HUES64 (cell line): ENCODE results near the gene SOWAHA.
A peak's percentile ranks its signal among the peaks of the same experiment; 100 is the strongest.

ENCODE experiments used
- H3K27ac ChIP-seq: 2 replicates; pipeline ENCODE4 v1.7.0; 2013; ENCODE audit warnings: low read depth, low read length, inconsistent platforms
- H3K27me3 ChIP-seq: 2 replicates; pipeline ENCODE4 v1.6.1; 2013; ENCODE audit warnings: mild to moderate bottlenecking, low read length; ENCODE audit not compliant: insufficient read depth
- H3K36me3 ChIP-seq: 2 replicates; pipeline ENCODE4 v1.6.1; 2013; ENCODE audit warnings: mild to moderate bottlenecking, low read length; ENCODE audit not compliant: insufficient read depth
- H3K4me1 ChIP-seq: 2 replicates; pipeline ENCODE4 v1.6.1; 2013; ENCODE audit warnings: mild to moderate bottlenecking, low read length, moderate library complexity; ENCODE audit not compliant: insufficient read depth
- H3K4me3 ChIP-seq: 2 replicates; pipeline ENCODE4 v1.5.1; 2013; ENCODE audit warnings: mild to moderate bottlenecking, low read length, moderate library complexity
- H3K9ac ChIP-seq: 2 replicates; pipeline ENCODE4 v1.6.1; 2013; ENCODE audit warnings: mild to moderate bottlenecking, low read depth, low read length
- H3K9me3 ChIP-seq: 2 replicates; pipeline ENCODE4 v1.6.1; 2013; ENCODE audit warnings: low read depth, low read length; ENCODE audit not compliant: insufficient read depth
- WGBS: fragments of 150-250, 120-280 bp; methylation state at CpG from one replicate; pipeline ENCODE4 v1.1.7; 2013; ENCODE audit warnings: missing lambda C conversion rate; 5-methylcytosine and 5-hydroxymethylcytosine counted together

SOWAHA gene

DNA sequence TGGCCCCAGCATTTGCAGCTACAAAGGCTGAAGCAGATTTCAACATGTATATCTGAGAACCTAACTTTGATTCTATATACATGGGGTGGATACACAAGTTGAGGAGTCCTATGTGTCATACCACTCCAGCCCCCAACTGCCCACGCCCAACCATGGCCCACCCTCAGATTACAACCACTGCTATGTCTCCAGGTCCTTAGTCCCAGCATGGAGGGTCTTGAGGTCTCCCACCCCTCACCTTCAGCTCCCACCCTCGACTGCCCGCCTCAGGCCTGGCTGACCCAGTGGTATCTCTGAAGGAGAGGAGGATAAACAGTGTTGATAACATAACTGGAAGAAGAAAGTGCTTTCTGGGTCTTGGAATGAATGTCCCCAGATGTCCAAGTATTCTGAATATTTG, 8.2 kb downstream of the SOWAHA start:
- H3K4me3 ChIP-seq = no peak overlapping the region
- H3K27me3 ChIP-seq = peaks cover 61% of the 10 kb centered on the region
- H3K9ac ChIP-seq = no peak overlapping the region
- H3K36me3 ChIP-seq = no peaks in the 10 kb centered on the region
- no peak overlapping the region for H3K27ac ChIP-seq
- WGBS = 91% methylated on average over 3 of the region's 3 CpGs
- no peaks in the 10 kb centered on the region for H3K9me3 ChIP-seq
- no peaks in the 10 kb centered on the region for H3K4me1 ChIP-seq

DNA sequence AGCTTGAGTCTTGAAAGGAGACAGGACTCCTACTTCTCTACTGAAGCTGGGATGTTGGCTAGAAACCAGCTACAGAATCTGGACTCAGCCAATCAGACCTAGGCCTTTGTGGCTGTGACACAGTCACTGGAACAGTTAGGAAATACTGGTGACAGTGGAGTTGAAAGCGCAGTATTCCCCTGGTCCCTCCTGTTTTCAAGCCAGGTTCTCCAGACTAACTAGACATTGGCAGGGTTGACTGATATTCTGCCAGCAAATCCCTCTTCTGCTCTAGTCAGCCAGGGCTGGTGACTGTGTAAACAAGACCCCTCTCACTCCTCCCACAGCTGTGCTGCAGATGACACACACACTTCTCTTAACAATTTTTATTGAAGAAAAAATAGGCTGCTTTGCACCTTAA, 8.7 kb downstream of the SOWAHA start:
- Histone ChIP-seq H3K36me3 (no peaks in the 10 kb centered on the region), H3K27me3 (peaks cover 61% of the 10 kb centered on the region), H3K9ac (no peak overlapping the region), H3K4me3 (no peak overlapping the region), H3K9me3 (no peaks in the 10 kb centered on the region), H3K27ac (no peak overlapping the region), H3K4me1 (no peaks in the 10 kb centered on the region)
- WGBS = 100% methylated on average over 1 of the region's 1 CpG

DNA sequence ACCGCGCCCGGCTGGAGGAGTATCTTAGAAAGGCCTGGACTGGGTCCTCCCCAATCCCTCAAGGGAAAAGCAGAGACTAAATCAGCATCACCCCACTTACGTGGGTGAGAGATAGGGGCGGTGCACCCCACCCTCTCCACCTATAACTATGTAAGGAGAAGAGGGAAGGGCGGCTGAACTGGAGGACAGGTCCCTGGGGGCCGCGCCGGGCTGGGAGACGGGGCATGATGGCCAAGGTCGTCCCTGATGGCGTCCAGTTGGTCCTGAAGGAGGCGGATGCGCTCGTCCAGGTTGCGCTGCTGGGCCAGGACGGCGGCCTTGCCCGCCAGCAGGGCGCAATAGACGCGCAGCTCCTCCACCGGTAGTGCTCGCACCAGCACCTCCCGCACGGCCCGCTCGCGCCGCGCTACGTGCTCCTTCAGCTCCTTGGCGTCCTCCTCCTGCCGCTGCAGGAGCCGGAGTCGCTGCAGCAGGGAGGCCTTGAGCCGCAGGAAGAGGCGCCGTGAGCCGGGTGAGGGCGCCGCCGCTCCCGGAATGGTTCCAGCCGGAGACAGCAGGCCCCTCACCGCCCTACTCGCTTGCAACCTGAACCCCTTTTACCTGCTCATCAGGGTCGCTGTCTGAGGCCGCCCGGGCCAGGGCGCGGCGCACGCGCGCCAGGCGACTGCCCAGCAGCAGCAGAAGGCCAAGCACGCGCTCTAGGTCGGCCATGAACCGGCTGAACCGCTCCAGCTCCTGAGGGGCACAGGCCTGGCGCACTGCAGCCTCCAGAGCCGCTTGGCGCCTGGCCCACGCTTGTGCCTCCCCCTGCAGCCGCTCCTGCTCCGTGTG, 9.8 kb downstream of the SOWAHA start:
- 25% methylated on average over 66 of the region's 68 CpGs for WGBS
- peak overlapping the region; percentile 51; the same call in 1 of the 2 replicates for H3K27ac ChIP-seq
- no peaks in the 10 kb centered on the region for H3K9me3 ChIP-seq
- H3K4me1 ChIP-seq = no peaks in the 10 kb centered on the region
- no peaks in the 10 kb centered on the region for H3K36me3 ChIP-seq
- peaks cover 61% of the 10 kb centered on the region for H3K27me3 ChIP-seq
- peak overlapping the region; percentile 44 for H3K4me3 ChIP-seq
- H3K9ac ChIP-seq = peak overlapping the region; percentile 50; the same call in 1 of the 2 replicates

DNA sequence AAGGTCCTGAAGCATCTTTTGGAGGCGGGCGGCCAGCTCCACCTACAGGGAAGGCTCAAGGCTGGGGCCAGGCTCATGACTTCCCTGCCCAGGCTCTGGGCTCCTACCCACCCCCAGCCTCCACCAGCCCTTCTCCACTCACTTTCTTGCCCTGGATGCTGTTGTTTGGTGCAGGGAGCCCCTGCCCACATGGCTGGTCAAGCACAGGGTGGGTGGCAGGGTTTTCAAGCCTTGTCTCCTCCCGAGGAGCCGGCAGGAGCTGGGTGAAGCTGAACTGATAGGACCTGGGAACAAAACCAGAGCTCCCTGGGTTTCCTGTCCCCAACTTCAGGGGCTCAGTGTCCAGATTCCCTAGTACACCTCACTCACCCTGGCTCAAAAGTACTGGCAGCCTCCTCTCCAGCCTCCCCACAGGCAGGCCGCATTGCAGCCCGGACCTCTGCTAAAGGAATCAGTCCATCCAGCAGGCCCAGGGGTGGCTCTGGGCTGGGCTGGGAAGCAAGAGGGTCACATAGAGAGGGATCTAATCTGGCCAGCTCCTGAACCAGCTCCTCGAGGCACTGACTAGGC, 10.5 kb downstream of the SOWAHA start:
- peak overlapping the region; percentile 44 for H3K4me3 ChIP-seq
- H3K9ac ChIP-seq = peak overlapping the region; percentile 50; the same call in 1 of the 2 replicates
- no peaks in the 10 kb centered on the region for H3K4me1 ChIP-seq
- 72% methylated on average over 7 of the region's 7 CpGs for WGBS
- H3K36me3 ChIP-seq = no peaks in the 10 kb centered on the region
- peak overlapping the region; percentile 51; the same call in 1 of the 2 replicates for H3K27ac ChIP-seq
- H3K27me3 ChIP-seq = peaks cover 66% of the 10 kb centered on the region
- H3K9me3 ChIP-seq = no peaks in the 10 kb centered on the region

DNA sequence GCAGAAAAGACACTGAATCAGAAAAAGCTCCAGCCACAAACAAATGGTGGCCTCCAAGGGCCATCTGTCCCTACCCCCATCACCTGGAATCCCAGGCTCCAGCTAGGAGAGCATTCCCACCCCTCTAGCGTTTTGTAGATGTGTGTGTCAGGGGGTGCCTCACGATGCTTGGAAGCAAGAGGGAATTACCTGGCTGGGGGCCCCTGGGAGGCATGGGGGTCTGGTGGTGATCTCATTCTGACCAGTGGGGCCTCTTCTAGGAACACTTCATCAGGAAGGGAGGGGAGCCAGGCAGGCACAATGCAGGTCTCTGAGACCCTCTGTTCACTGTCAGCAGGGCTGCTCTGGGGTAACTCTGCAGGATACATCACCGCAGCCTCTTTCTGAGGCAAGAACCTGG, 11.3 kb downstream of the SOWAHA start:
- 93% methylated on average over 3 of the region's 3 CpGs for WGBS
- Histone ChIP-seq H3K4me1 (no peaks in the 10 kb centered on the region), H3K36me3 (no peaks in the 10 kb centered on the region), H3K27me3 (peaks cover 74% of the 10 kb centered on the region), H3K9ac (no peak overlapping the region), H3K27ac (no peak overlapping the region), H3K9me3 (no peaks in the 10 kb centered on the region), H3K4me3 (no peak overlapping the region)

DNA sequence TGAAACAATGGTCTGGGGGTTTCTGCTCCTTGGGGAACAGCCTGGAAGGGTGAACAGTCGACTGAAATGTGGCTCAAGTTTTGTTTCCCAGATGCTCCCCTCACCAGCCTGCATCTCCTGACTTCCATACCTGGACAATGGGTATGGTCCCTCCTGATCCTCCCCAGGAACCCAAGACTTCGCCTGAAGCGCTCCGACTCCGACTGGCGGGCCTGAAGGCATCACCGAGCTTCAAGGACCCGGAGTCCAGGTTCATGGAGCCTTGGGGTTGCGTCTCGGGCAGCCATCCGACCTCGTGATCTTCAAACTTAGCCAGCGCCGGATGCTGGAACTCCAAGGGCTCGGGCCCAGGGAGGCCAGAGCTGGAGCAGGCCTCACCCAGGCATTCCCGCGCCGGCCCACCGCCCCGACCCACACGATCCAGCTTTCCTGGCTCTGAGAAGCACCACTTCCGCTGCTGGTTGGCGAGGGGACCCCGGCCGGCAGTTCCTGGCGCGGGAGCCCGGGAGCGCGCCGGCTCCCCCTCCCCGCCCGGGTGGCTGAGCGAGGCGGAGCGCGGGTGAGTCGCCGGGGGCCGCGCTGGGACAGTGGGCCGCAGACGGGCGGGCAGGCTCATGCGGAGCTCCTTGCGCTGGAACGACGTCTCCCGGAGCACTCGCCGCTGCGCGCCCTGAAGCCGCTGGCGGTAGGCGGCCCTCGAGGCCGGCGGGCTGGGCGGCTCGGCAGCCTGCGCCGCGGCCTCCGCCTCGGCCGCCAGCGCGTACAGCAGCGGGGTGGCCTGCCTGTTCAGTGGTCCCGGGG, 12.1 kb downstream of the SOWAHA start:
- H3K36me3 ChIP-seq = no peaks in the 10 kb centered on the region
- no peak overlapping the region for H3K27ac ChIP-seq
- peak overlapping the region; percentile 60 for H3K4me3 ChIP-seq
- no peaks in the 10 kb centered on the region for H3K9me3 ChIP-seq
- H3K27me3 ChIP-seq = peaks cover 82% of the 10 kb centered on the region
- H3K4me1 ChIP-seq = no peaks in the 10 kb centered on the region
- H3K9ac ChIP-seq = peak overlapping the region; percentile 61
- 16% methylated on average over 71 of the region's 71 CpGs for WGBS

DNA sequence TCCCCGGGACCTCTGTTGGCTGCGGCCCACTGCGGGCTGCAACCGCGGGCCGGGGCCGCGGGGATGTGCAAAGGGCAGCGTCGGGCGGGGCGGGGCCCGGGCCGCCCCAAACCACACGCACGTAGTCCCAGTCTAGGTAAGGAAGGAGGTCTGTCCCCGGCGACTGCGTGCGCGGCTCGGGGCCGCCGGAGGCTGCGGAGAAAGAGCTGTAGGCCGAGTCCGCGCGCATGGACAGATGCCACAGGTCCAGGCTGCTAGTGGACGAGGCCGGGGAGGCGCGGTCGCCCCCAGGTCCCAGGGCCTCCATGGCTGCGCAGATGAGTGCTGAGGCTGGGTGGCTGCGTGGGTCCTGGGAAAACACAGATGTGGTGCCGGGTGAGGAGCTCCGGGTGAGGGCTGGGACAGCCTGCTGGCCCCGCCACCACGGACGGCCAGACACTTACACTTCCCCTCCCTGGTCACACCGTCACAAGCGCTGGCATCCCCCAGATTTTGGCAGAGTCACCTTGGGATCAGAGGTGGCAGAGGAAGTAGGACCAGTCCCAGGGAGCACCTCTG, 12.8 kb downstream of the SOWAHA start:
- H3K27me3 ChIP-seq = peaks cover 86% of the 10 kb centered on the region
- peak overlapping the region; percentile 60 for H3K4me3 ChIP-seq

DNA sequence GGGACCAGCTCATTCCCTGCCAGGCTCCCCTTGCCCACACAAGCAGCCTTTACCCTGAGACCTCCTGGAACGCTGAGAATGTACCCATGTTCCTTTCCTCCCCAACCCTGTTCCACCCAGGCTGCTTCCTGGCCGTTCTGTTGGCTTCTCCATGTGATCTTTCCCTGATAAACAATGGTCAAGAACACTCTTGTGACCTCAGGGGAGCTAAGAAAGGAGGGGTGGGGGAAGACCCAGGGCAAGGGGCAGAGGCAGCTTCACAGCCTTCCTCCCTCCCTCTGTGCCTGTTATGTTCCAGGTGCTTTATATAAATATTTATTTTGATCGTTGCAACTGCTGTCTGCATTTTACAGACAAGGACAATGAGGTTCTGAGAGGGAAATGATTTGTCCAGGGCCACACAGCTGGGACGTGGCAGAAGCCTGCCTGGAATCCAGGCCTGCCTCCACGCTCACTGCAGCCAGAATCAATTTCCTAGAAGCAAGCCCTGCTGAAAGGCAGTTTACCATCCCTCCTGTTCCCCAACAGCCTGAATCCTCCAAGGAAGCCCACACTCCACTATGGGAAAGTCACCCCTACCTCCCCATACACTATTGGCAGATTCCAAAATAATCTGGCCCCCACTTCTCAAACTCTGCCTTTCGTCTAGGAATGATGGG, 13.5 kb downstream of the SOWAHA start:
- H3K9ac ChIP-seq = no peak overlapping the region
- no peak overlapping the region for H3K27ac ChIP-seq
- no peaks in the 10 kb centered on the region for H3K9me3 ChIP-seq
- no peaks in the 10 kb centered on the region for H3K36me3 ChIP-seq
- peaks cover 88% of the 10 kb centered on the region for H3K27me3 ChIP-seq
- no peaks in the 10 kb centered on the region for H3K4me1 ChIP-seq
- H3K4me3 ChIP-seq = peak overlapping the region; percentile 60; the same call in 1 of the 2 replicates
- 69% methylated on average over 6 of the region's 6 CpGs for WGBS

More for the DNA sequence above, 12.8 kb downstream of the SOWAHA start:
- Histone ChIP-seq H3K9me3 (no peaks in the 10 kb centered on the region), H3K36me3 (no peaks in the 10 kb centered on the region), H3K9ac (peak overlapping the region; percentile 61), H3K4me1 (no peaks in the 10 kb centered on the region), H3K27ac (no peak overlapping the region)
- WGBS = 9% methylated on average over 43 of the region's 43 CpGs

DNA sequence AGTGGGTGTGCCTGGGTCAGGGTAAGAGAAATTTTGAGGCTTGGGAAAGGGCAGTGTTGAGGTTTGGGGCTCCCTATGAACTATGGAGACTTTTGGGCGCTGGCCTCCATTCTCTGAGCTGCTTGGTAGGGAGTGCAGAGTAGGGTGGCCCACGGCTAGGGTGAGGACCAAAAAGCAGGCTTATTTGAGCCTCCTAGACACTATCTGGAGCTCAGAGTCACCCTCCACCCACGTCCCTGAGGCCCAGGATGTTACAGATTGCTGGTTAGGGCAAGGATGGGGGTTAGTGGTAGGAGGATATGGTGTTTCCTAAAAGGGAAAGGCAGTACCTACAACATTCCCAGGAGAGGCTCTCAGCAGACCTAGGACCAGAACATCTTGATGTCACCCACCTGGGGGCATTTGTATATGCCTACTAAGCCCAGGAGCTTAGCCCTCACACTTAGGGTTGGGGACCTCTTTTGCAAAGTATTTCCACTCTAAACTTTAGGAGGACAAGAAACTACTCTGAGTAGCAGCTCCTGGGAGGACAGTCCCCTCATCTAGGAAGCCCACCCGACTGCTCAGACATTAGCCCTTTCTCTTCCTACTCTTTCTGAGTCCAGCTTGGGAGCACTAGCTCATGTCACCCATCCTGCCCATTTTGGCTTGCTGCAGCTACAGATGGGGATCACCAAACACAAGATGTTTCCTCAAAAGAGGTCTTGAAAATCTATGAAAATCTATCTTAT, 15.0 kb downstream of the SOWAHA start:
- peaks cover 94% of the 10 kb centered on the region for H3K27me3 ChIP-seq
- no peaks in the 10 kb centered on the region for H3K9me3 ChIP-seq
- no peaks in the 10 kb centered on the region for H3K36me3 ChIP-seq
- 86% methylated on average over 4 of the region's 4 CpGs for WGBS
- H3K9ac ChIP-seq = no peak overlapping the region
- H3K4me3 ChIP-seq = no peak overlapping the region
- no peak overlapping the region for H3K27ac ChIP-seq
- H3K4me1 ChIP-seq = no peaks in the 10 kb centered on the region

DNA sequence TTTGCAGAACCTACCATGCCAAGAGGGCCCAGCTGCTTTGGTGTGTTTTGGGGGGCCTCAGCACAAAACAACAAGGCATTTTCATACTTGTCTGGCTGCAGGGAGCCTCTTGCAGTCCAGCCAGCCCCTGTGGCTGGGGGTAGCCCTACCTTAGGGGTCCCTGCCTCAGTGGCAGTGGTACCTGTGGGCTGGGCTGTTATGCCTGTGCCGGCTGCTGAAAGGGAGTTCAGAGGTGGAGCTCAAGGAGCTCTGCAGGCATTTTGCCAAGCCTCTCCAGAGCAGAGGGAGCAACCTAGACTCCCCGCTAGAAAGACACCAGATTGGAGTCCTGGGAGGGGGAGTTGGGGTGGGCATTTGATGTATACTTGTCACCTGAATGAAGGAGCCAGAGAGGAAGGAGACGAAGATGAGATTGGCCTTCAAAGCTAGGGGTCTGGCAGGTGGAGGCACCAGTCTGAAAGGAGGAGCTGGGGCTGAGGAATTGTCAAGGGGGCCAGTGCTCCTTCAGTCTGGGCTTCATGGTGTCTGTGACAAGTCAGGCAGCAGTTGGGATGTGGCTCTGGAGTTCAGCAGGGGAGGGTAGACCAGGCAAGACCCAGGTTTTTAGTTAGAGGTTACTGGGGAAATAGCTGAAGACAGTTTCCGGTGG, 15.9 kb downstream of the SOWAHA start:
- Histone ChIP-seq H3K9me3 (no peaks in the 10 kb centered on the region), H3K27me3 (peaks cover 95% of the 10 kb centered on the region), H3K27ac (no peak overlapping the region), H3K36me3 (no peaks in the 10 kb centered on the region), H3K4me3 (no peak overlapping the region), H3K4me1 (no peaks in the 10 kb centered on the region), H3K9ac (no peak overlapping the region)
- 90% methylated on average over 4 of the region's 4 CpGs for WGBS
